Measurements from ENCODE around the gene ANTXRL. TPM values are rescaled to one million over a fixed set of nuclear protein-coding genes. Genes with fewer than 3 reads are reported as not detected.

ANTXRL gene
- total RNA-seq, 1 donor from 2014 or later: not detected

- peaks cover under 1% of the 10 kb centered on the region for H3K27me3 ChIP-seq (ENCODE audit: insufficient read depth, low read length)
- H3K9me3 Mint-ChIP-seq (ENCODE audit: unreplicated experiment): no peaks in the 10 kb centered on the region
- H3K4me3 ChIP-seq (ENCODE audit: insufficient read depth, low read depth, low read length): no peak overlapping the region
- no peaks in the 10 kb centered on the region for H3K4me1 ChIP-seq (ENCODE audit: insufficient read depth, low read length)
- H3K27ac Mint-ChIP-seq (ENCODE audit: unreplicated experiment): no peak overlapping the region
- no peak overlapping the region for H3K9ac ChIP-seq (ENCODE audit: low read length)
- peaks cover 32% of the 10 kb centered on the region for H3K27me3 Mint-ChIP-seq (ENCODE audit: low read depth, unreplicated experiment)
- no peak overlapping the region for H2AFZ ChIP-seq (ENCODE audit: low read depth, low read length)
- FAIRE-seq: no peak
- no peaks in the 10 kb centered on the region for H3K4me1 Mint-ChIP-seq (ENCODE audit: low read depth, unreplicated experiment)
- no peaks in the 10 kb centered on the region for H3K79me2 ChIP-seq (ENCODE audit: insufficient read depth, low read length)
- no peak for TF ChIP-seq EZH2 (IDR thresholded peaks at IDR 0.05; ENCODE audit: insufficient read depth, low read length)
- TF ChIP-seq CTCF (IDR thresholded peaks at IDR 0.05; ENCODE audit: insufficient read depth, low read depth, low read length): no peak
- H4K20me1 ChIP-seq (ENCODE audit: insufficient read depth, low read length): no peaks in the 10 kb centered on the region
- no peak overlapping the region for H3K4me3 Mint-ChIP-seq (ENCODE audit: unreplicated experiment)
- H3K9me3 ChIP-seq (ENCODE audit: insufficient read depth, low read depth, low read length): no peaks in the 10 kb centered on the region
- H3K36me3 ChIP-seq (ENCODE audit: insufficient read depth, low read length): no peaks in the 10 kb centered on the region
- H3K36me3 Mint-ChIP-seq (ENCODE audit: low read depth, unreplicated experiment): no peaks in the 10 kb centered on the region
- no peak overlapping the region for H3K27ac ChIP-seq (ENCODE audit: low read depth, low read length)
- H3K4me2 ChIP-seq (ENCODE audit: low read length): no peak overlapping the region
- no peak for DNase-seq (ENCODE audit: low read depth)
Observed at GRCh38 chr10:46251857-46252847, 34.6 kb upstream of the ANTXRL start.

GRCh38 chr10:46253076-46254006 lies 33.5 kb upstream of the ANTXRL start:
- Histone ChIP-seq H3K36me3 (ENCODE audit: insufficient read depth, low read length) (no peaks in the 10 kb centered on the region), H3K9me3 (ENCODE audit: insufficient read depth, low read depth, low read length) (no peaks in the 10 kb centered on the region), H3K4me1 (ENCODE audit: insufficient read depth, low read length) (no peaks in the 10 kb centered on the region), H3K27me3 (ENCODE audit: insufficient read depth, low read length) (peaks cover 2% of the 10 kb centered on the region), H3K9ac (ENCODE audit: low read length) (no peak overlapping the region), H3K4me2 (ENCODE audit: low read length) (no peak overlapping the region), H2AFZ (ENCODE audit: low read depth, low read length) (no peak overlapping the region), H4K20me1 (ENCODE audit: insufficient read depth, low read length) (no peaks in the 10 kb centered on the region), H3K79me2 (ENCODE audit: insufficient read depth, low read length) (no peaks in the 10 kb centered on the region), H3K27ac (ENCODE audit: low read depth, low read length) (no peak overlapping the region), H3K4me3 (ENCODE audit: insufficient read depth, low read depth, low read length) (no peak overlapping the region)
- H3K27ac Mint-ChIP-seq (ENCODE audit: unreplicated experiment): no peak overlapping the region
- FAIRE-seq (no peak), DNase-seq (ENCODE audit: low read depth) (no peak)
- no peaks in the 10 kb centered on the region for H3K36me3 Mint-ChIP-seq (ENCODE audit: low read depth, unreplicated experiment)
- H3K4me3 Mint-ChIP-seq (ENCODE audit: unreplicated experiment): no peak overlapping the region
- H3K4me1 Mint-ChIP-seq (ENCODE audit: low read depth, unreplicated experiment): no peaks in the 10 kb centered on the region
- TF ChIP-seq EZH2 (IDR thresholded peaks at IDR 0.05; ENCODE audit: insufficient read depth, low read length): no peak
- H3K27me3 Mint-ChIP-seq (ENCODE audit: low read depth, unreplicated experiment): peaks cover 36% of the 10 kb centered on the region
- H3K9me3 Mint-ChIP-seq (ENCODE audit: unreplicated experiment): no peaks in the 10 kb centered on the region

DNA sequence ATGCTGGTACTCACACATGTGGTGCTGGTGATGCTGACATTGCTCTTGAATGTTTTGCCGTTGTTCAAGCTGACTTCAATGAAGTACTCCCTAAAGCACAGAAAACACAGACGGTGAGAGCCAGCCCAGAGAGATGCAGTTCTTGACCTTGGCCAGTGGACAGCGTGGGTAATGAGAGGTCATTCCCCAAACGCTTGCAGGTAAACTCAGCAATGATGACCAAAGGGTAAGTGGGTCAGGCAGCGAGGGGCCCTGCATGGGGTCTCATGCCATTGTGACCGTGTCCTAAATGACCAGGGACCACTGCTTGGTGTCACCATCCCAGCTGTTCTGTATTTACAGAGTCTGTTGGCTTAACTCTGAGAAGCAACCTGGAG lies 32.8 kb upstream of the ANTXRL start:
- no peaks in the 10 kb centered on the region for H3K4me1 ChIP-seq (ENCODE audit: insufficient read depth, low read length)
- no peak for DNase-seq (ENCODE audit: low read depth)
- no peaks in the 10 kb centered on the region for H3K79me2 ChIP-seq (ENCODE audit: insufficient read depth, low read length)
- no peak overlapping the region for H2AFZ ChIP-seq (ENCODE audit: low read depth, low read length)
- H3K4me2 ChIP-seq (ENCODE audit: low read length): no peak overlapping the region
- Mint-ChIP-seq H3K27ac (ENCODE audit: unreplicated experiment) (no peak overlapping the region), H3K4me3 (ENCODE audit: unreplicated experiment) (no peak overlapping the region), H3K27me3 (ENCODE audit: low read depth, unreplicated experiment) (peaks cover 40% of the 10 kb centered on the region), H3K4me1 (ENCODE audit: low read depth, unreplicated experiment) (no peaks in the 10 kb centered on the region), H3K36me3 (ENCODE audit: low read depth, unreplicated experiment) (no peaks in the 10 kb centered on the region), H3K9me3 (ENCODE audit: unreplicated experiment) (no peaks in the 10 kb centered on the region)
- H3K27me3 ChIP-seq (ENCODE audit: insufficient read depth, low read length): peaks cover 2% of the 10 kb centered on the region
- TF ChIP-seq CTCF (IDR thresholded peaks at IDR 0.05; ENCODE audit: insufficient read depth, low read depth, low read length) (no peak), EZH2 (IDR thresholded peaks at IDR 0.05; ENCODE audit: insufficient read depth, low read length) (no peak)
- no peaks in the 10 kb centered on the region for H3K9me3 ChIP-seq (ENCODE audit: insufficient read depth, low read depth, low read length)
- FAIRE-seq: no peak
- H3K4me3 ChIP-seq (ENCODE audit: insufficient read depth, low read depth, low read length): no peak overlapping the region
- no peak overlapping the region for H3K9ac ChIP-seq (ENCODE audit: low read length)
- no peak overlapping the region for H3K27ac ChIP-seq (ENCODE audit: low read depth, low read length)
- no peaks in the 10 kb centered on the region for H4K20me1 ChIP-seq (ENCODE audit: insufficient read depth, low read length)
- H3K36me3 ChIP-seq (ENCODE audit: insufficient read depth, low read length): no peaks in the 10 kb centered on the region

Measured in astrocyte (in vitro differentiated cells and primary cell).